Loucy (cell line): ENCODE results near the gene S1PR3.
"Not testable (repeated sequence)": the region's sequence is repeated elsewhere in the genome, so short reads cannot be mapped to it uniquely, and the experiment has no call there.

ENCODE experiments used
- H2AFZ ChIP-seq: fragments of 200-600 bp; sonication (generic); 2 replicates; pipeline ENCODE4 v1.6.0; 2016; ENCODE audit warnings: antibody characterized with exemption, mild to moderate bottlenecking, low read length, moderate library complexity
- H3F3A ChIP-seq: fragments of 200-600 bp; 2 replicates; pipeline ENCODE4 v1.6.0; 2016; ENCODE audit warnings: antibody characterized with exemption, low read depth, mild to moderate bottlenecking
- H3K27me3 ChIP-seq: fragments of 200-600 bp; sonication (generic); 2 replicates; pipeline ENCODE4 v1.6.1; 2014; ENCODE audit warnings: low read length, mild to moderate bottlenecking; ENCODE audit not compliant: insufficient read depth, poor library complexity, severe bottlenecking
- H3K36me3 ChIP-seq: fragments of 200-600 bp; sonication (generic); 2 replicates; pipeline ENCODE4 v1.6.1; 2016; ENCODE audit warnings: low read length; ENCODE audit not compliant: insufficient read depth
- H3K4me1 ChIP-seq: fragments of 200-600 bp; sonication (generic); 2 replicates; pipeline ENCODE4 v1.5.1; 2014; ENCODE audit warnings: low read length, mild to moderate bottlenecking; ENCODE audit not compliant: insufficient read depth, poor library complexity, severe bottlenecking
- H3K4me2 ChIP-seq: fragments of 200-600 bp; sonication (generic); 2 replicates; pipeline ENCODE4 v1.6.0; 2014; ENCODE audit warnings: antibody characterized with exemption, low read length, low read depth, mild to moderate bottlenecking; ENCODE audit not compliant: poor library complexity, severe bottlenecking
- H3K4me3 ChIP-seq: fragments of 200-600 bp; sonication (generic); 2 replicates; pipeline ENCODE4 v1.5.1; 2014; ENCODE audit warnings: low read length, mild to moderate bottlenecking, mixed read lengths; ENCODE audit not compliant: poor library complexity, severe bottlenecking
- H3K79me2 ChIP-seq: fragments of 200-600 bp; sonication (generic); 2 replicates; pipeline ENCODE4 v1.6.1; 2014; ENCODE audit warnings: low read length; ENCODE audit not compliant: insufficient read depth
- H3K9ac ChIP-seq: fragments of 200-600 bp; sonication (generic); 2 replicates; pipeline ENCODE4 v1.6.0; 2014; ENCODE audit warnings: mild to moderate bottlenecking, low read depth, low read length, moderate library complexity; ENCODE audit not compliant: poor library complexity, severe bottlenecking
- H3K9me2 ChIP-seq: fragments of 200-600 bp; sonication (generic); replicated peaks from 2 replicates; pipeline ENCODE4 v1.6.1; 2016; ENCODE audit warnings: low read depth, low read length, mixed read lengths
- H3K9me3 ChIP-seq: fragments of 200-600 bp; sonication (generic); 2 replicates; pipeline ENCODE4 v1.6.1; 2014; ENCODE audit warnings: mild to moderate bottlenecking, antibody characterized with exemption, low read length, low read depth; ENCODE audit not compliant: insufficient read depth
- H4K20me1 ChIP-seq: fragments of 200-600 bp; sonication (generic); 2 replicates; pipeline ENCODE4 v1.6.0; 2014; ENCODE audit warnings: antibody characterized with exemption, low read length, mild to moderate bottlenecking; ENCODE audit not compliant: insufficient read depth, poor library complexity, severe bottlenecking
- CTCF ChIP-seq: fragments of 200-600 bp; sonication (generic); conservative IDR thresholded peaks from 2 replicates; pipeline ENCODE4 v1.5.1; 2014; ENCODE audit warnings: mild to moderate bottlenecking, antibody characterized with exemption, low read length

S1PR3 gene

DNA sequence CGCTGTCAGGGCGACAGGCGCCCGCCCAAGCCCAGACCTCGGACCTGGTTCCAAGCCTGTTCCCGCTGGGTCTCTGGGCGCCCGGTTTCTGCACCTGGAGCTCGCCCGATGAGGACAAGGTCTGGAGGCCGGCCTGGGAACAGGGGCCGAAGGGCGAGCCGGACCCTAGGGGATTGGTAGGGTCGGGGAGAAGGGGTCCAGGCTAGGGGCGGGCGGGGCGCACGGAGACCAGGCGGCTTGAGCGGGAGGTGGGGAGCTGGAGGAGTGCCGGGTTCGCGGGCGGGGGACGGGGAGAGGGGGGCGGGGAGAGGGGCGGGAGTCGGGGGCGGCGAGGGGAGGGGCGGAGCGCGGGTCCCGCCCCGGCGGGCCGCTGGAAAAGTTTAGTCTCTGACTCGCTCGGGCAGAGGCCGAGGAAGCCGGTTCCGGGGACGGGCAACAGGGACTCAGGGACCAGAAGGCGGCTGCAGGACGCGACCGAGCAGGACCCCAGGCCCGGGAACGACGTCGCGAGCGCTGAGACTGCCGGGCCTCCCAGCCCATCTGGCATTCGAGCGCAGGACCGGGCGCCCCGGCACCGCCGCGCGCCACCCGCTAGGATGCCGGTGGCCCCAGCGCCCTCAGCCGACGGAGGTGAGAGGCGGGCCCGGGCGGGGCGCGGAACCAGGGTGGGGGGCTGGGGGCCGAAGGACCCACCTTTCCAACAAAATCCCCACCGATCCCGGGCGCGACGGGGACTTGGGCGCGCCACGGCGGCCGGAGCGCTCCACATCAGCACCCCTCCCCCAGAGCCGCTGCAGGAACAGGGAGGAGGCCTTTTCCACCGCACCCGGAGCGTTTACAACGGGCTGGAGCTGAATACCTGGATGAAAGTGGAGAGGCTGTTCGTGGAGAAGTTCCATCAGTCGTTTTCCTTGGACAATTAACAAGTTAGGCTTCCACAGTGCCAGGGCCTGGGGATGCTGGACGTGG is at the start of gene S1PR3:
Gene S1PR3, plus strand, starts transcription at position 403 of the 969 bp plus-strand sequence. CDS start 9,733 bp downstream, outside the sequence.
- peaks cover 22% of the 10 kb centered on the region for H3K4me1 ChIP-seq
- no peak for TF ChIP-seq CTCF
- H3K9me2 ChIP-seq, result no peaks in the 10 kb centered on the region
- no peaks in the 10 kb centered on the region for H3K9me3 ChIP-seq
- H3K4me3 ChIP-seq, result no peak within 1 kb of the TSS
- H3K36me3 ChIP-seq, result no peaks in the 10 kb centered on the region
- H3K27me3 ChIP-seq, result no peaks in the 10 kb centered on the region
- no peak within 1 kb of the TSS for H2AFZ ChIP-seq
- no peaks in the 10 kb centered on the region; the same call in 1 of the 2 replicates for H3F3A ChIP-seq
- no peak within 1 kb of the TSS for H3K4me2 ChIP-seq
- no peaks in the 10 kb centered on the region for H3K79me2 ChIP-seq
- no peak within 1 kb of the TSS for H3K9ac ChIP-seq
- no peaks in the 10 kb centered on the region for H4K20me1 ChIP-seq

- not testable (repeated sequence) for H3K79me2 ChIP-seq, H3K9me2 ChIP-seq, H3K9ac ChIP-seq, H4K20me1 ChIP-seq, H3K4me3 ChIP-seq, H3K4me1 ChIP-seq, H2AFZ ChIP-seq, H3F3A ChIP-seq, H3K27me3 ChIP-seq, H3K9me3 ChIP-seq, H3K4me2 ChIP-seq, H3K36me3 ChIP-seq
Measured at GRCh38 chr9:88941586-88941985, 49.7 kb upstream of the S1PR3 start.

GRCh38 chr9:88942411-88942810 is 48.9 kb upstream of the S1PR3 start:
- H3K79me2 ChIP-seq, result no peaks in the 10 kb centered on the region
- no peaks in the 10 kb centered on the region for H3K27me3 ChIP-seq
- no peak overlapping the region for H3K4me2 ChIP-seq
- no peaks in the 10 kb centered on the region for H3F3A ChIP-seq
- H3K4me3 ChIP-seq, result no peak overlapping the region
- H3K4me1 ChIP-seq, result no peaks in the 10 kb centered on the region
- no peaks in the 10 kb centered on the region for H3K9me2 ChIP-seq
- H3K9ac ChIP-seq, result no peak overlapping the region
- H2AFZ ChIP-seq, result no peak overlapping the region
- no peaks in the 10 kb centered on the region for H4K20me1 ChIP-seq
- no peaks in the 10 kb centered on the region for H3K9me3 ChIP-seq
- TF ChIP-seq CTCF, result no peak
- H3K36me3 ChIP-seq, result no peaks in the 10 kb centered on the region
